ENCODE measurements around the gene ETFB.

ETFB gene

DNA sequence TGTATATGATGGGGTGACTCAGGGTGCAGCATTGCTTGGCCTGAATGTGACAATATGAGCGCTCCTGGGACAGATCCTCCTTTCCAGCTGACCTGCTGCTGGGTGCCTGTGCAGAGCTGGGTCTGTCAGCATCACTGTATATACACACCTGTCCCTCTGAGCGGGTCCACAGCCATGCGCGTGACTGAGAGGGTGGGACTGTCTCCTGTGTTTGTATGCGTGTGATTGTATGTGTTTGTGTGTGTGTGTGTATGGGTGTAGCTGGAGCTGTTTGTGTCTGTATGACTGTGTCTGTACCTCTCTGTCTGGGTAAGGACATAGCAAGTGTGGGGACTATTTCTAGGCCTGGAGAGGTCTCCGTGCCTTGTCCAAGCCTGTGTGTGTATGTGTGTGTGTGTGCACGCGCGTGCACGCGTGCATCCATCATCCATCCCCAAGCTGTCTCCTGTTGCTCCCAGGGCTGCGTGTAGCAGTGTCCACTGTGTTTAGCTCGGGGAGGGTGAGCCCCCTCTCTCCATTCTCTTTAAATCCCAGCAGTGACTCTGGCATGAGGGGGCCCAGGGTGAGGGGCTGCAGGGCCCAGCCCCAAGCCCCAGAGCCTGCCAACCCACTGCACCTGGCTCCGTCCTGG is 46.4 kb downstream of the ETFB start:
- H3K27me3 ChIP-seq (ENCODE audit: insufficient read depth, low read depth, severe bottlenecking) = peaks cover 21% of the 10 kb centered on the region
- no peaks in the 10 kb centered on the region for H3K36me3 ChIP-seq
- H3K27ac ChIP-seq = no peak overlapping the region
- H3K9me3 ChIP-seq (ENCODE audit: severe bottlenecking) = no peaks in the 10 kb centered on the region
- no peak overlapping the region for H3K4me3 ChIP-seq (ENCODE audit: low read depth, low read length)
- no peak for DNase-seq
- TF ChIP-seq CTCF (IDR thresholded peaks at IDR 0.05; ENCODE audit: low read depth, low read length) = no peak

GRCh38 chr19:51318687-51319648 is 47.2 kb downstream of the ETFB start:
- DNase-seq = no peak
- Histone ChIP-seq H3K9me3 (ENCODE audit: severe bottlenecking) (no peaks in the 10 kb centered on the region), H3K4me3 (ENCODE audit: low read depth, low read length) (no peak overlapping the region), H3K27ac (no peak overlapping the region), H3K27me3 (ENCODE audit: insufficient read depth, low read depth, severe bottlenecking) (peaks cover 18% of the 10 kb centered on the region), H3K36me3 (no peaks in the 10 kb centered on the region)
- TF ChIP-seq CTCF (IDR thresholded peaks at IDR 0.05; ENCODE audit: low read depth, low read length) = no peak

- Histone ChIP-seq H3K4me3 (ENCODE audit: low read depth, low read length) (no peak overlapping the region), H3K27me3 (ENCODE audit: insufficient read depth, low read depth, severe bottlenecking) (peaks cover 17% of the 10 kb centered on the region), H3K9me3 (ENCODE audit: severe bottlenecking) (no peaks in the 10 kb centered on the region), H3K27ac (no peak overlapping the region), H3K36me3 (no peaks in the 10 kb centered on the region)
- no peak for DNase-seq
- no peak for TF ChIP-seq CTCF (IDR thresholded peaks at IDR 0.05; ENCODE audit: low read depth, low read length)
Observed at GRCh38 chr19:51317968-51318367, 48.2 kb downstream of the ETFB start.

DNA sequence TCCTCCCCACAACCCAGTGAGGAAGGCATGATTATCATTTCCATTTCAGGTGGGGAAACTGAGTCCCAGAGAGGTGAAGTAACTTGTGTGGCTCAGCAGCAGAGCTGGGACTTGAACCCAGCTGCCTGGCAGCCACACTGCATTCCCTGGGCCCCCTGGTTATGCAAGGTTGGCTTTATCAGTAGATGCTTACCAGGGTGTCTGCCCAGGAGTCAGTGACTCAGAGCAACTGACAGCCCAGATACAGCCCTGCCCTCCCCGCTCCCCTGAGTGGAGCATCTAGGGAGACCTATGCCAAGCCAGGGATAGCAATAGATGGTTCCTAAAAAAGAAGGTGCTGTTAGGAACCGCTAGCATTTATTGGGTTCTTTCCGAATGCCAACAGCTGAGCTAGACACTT is 48.8 kb downstream of the ETFB start:
- peaks cover 21% of the 10 kb centered on the region for H3K27me3 ChIP-seq (ENCODE audit: insufficient read depth, low read depth, severe bottlenecking)
- H3K9me3 ChIP-seq (ENCODE audit: severe bottlenecking) = no peaks in the 10 kb centered on the region
- TF ChIP-seq CTCF (IDR thresholded peaks at IDR 0.05; ENCODE audit: low read depth, low read length) = no peak

GRCh38 chr19:51316688-51317087 is 49.5 kb downstream of the ETFB start:
- Histone ChIP-seq H3K27me3 (ENCODE audit: insufficient read depth, low read depth, severe bottlenecking) (peaks cover 24% of the 10 kb centered on the region), H3K27ac (no peak overlapping the region), H3K9me3 (ENCODE audit: severe bottlenecking) (no peaks in the 10 kb centered on the region), H3K36me3 (no peaks in the 10 kb centered on the region), H3K4me3 (ENCODE audit: low read depth, low read length) (no peak overlapping the region)
- no peak for DNase-seq
- no peak for TF ChIP-seq CTCF (IDR thresholded peaks at IDR 0.05; ENCODE audit: low read depth, low read length)

More for the DNA sequence above, 48.8 kb downstream of the ETFB start:
- no peak overlapping the region for H3K4me3 ChIP-seq (ENCODE audit: low read depth, low read length)
- no peaks in the 10 kb centered on the region for H3K36me3 ChIP-seq
- no peak overlapping the region for H3K27ac ChIP-seq
- no peak for DNase-seq
